ENCODE data around the gene P3H2.

GRCh38 chr3:189966843-189967242 is 153.9 kb downstream of the P3H2 start:
- no peak for TF ChIP-seq CTCF (IDR thresholded peaks at IDR 0.05)
- TF ChIP-seq POLR2AphosphoS5 (IDR thresholded peaks at IDR 0.05) = no peak
- no peak for TF ChIP-seq POLR2A (IDR thresholded peaks at IDR 0.05)

Measured in suprapubic skin (tissue), 4 donors.